Neural progenitor cell (in vitro differentiated cells): ENCODE results near the gene NDUFC1. TPM values are rescaled to one million over a fixed set of nuclear protein-coding genes. Genes with fewer than 3 reads are reported as not detected.

Experiments used
- DNase-seq: peaks from one replicate; pipeline ENCODE4 v3.0.0-alpha.2; 2016; ENCODE audit warnings: low spot score
- H2AFZ ChIP-seq: fragments of 200-600 bp; sonication (generic); replicated peaks from 2 replicates; pipeline ENCODE4 v1.6.1; 2016; ENCODE audit warnings: antibody characterized with exemption
- H3F3A ChIP-seq: fragments of 200-600 bp; sonication (generic); 2 replicates; pipeline ENCODE4 v1.6.1; 2016; ENCODE audit warnings: antibody characterized with exemption, low read depth
- H3K27ac ChIP-seq: fragments of 200-600 bp; sonication (generic); 2 replicates; pipeline ENCODE4 v1.5.1; 2016; ENCODE audit warnings: mild to moderate bottlenecking
- H3K27me3 ChIP-seq: fragments of 200-600 bp; sonication (generic); 2 replicates; pipeline ENCODE4 v1.6.1; 2016; ENCODE audit warnings: mild to moderate bottlenecking, moderate library complexity
- H3K36me3 ChIP-seq: fragments of 200-600 bp; sonication (generic); 2 replicates; pipeline ENCODE4 v1.5.1; 2016
- H3K4me1 ChIP-seq: fragments of 200-600 bp; sonication (generic); 2 replicates; pipeline ENCODE4 v1.6.1; 2016; ENCODE audit warnings: mixed run types
- H3K4me2 ChIP-seq: fragments of 200-600 bp; sonication (generic); 2 replicates; pipeline ENCODE4 v1.6.1; 2016
- H3K4me3 ChIP-seq: fragments of 200-600 bp; sonication (generic); 2 replicates; pipeline ENCODE4 v1.5.1; 2016
- H3K79me2 ChIP-seq: fragments of 200-600 bp; sonication (generic); 2 replicates; pipeline ENCODE4 v1.6.1; 2016; ENCODE audit warnings: low read depth
- H3K9ac ChIP-seq: fragments of 200-600 bp; sonication (generic); 2 replicates; pipeline ENCODE4 v1.6.1; 2016
- H3K9me3 ChIP-seq: fragments of 200-600 bp; sonication (generic); 2 replicates; pipeline ENCODE4 v1.5.1; 2016; ENCODE audit warnings: low read depth
- H4K20me1 ChIP-seq: fragments of 200-600 bp; sonication (generic); 2 replicates; pipeline ENCODE4 v1.6.1; 2016; ENCODE audit warnings: low read depth
- H3K27ac Mint-ChIP-seq: 3 replicates; pipeline ENCODE4 v1.8.0; 2021; ENCODE audit warnings: mixed read lengths
- H3K27me3 Mint-ChIP-seq: 2 replicates; pipeline ENCODE4 v1.8.0; 2022; ENCODE audit warnings: low read depth, mild to moderate bottlenecking, inconsistent platforms, moderate library complexity, mixed read lengths; ENCODE audit not compliant: insufficient read depth
- H3K36me3 Mint-ChIP-seq: 3 replicates; pipeline ENCODE4 v1.8.0; 2021; ENCODE audit warnings: mixed read lengths
- H3K4me1 Mint-ChIP-seq: 3 replicates; pipeline ENCODE4 v1.8.0; 2021; ENCODE audit warnings: mixed read lengths
- H3K4me3 Mint-ChIP-seq: 3 replicates; pipeline ENCODE4 v1.8.0; 2021; ENCODE audit warnings: mild to moderate bottlenecking, moderate library complexity, mixed read lengths
- H3K9me3 Mint-ChIP-seq: 3 replicates; pipeline ENCODE4 v1.8.0; 2020; ENCODE audit warnings: mixed read lengths
- CTCF ChIP-seq: fragments of 200-600 bp; sonication (generic); IDR thresholded peaks from 2 replicates; pipeline ENCODE4 v1.5.1; 2017; ENCODE audit warnings: antibody characterized with exemption, mild to moderate bottlenecking
- EZH2 ChIP-seq: fragments of 200-600 bp; sonication (generic); IDR thresholded peaks from 2 replicates; pipeline ENCODE4 v1.6.1; 2017; ENCODE audit warnings: antibody characterized with exemption, mild to moderate bottlenecking, moderate library complexity
- EZH2phosphoT487 ChIP-seq: fragments of 200-600 bp; sonication (generic); IDR thresholded peaks from 2 replicates; pipeline ENCODE4 v1.6.1; 2017; ENCODE audit warnings: antibody characterized with exemption
- total RNA-seq: library from RNA; depleted of rRNA; stranded (reverse); fragments of >200 nt; gene quantifications from 2 replicates; pipeline ENCODE4 v1.2.3, GENCODE V29; 2015; ENCODE audit warnings: low replicate concordance

NDUFC1 gene
- total RNA-seq, 1 donor from 2014 or later: 27.0 TPM

GRCh38 chr4:139295942-139296299 is 6.4 kb downstream of the NDUFC1 start:
- Histone ChIP-seq H3K4me1 (peaks cover 11% of the 10 kb centered on the region), H3K9me3 (no peaks in the 10 kb centered on the region), H3K4me2 (peak overlapping the region; percentile 90), H4K20me1 (no peaks in the 10 kb centered on the region), H2AFZ (peak overlapping the region; percentile 93), H3K36me3 (peaks cover 6% of the 10 kb centered on the region), H3K27ac (no peak overlapping the region), H3K4me3 (peak overlapping the region; percentile 72), H3F3A (peaks cover 9% of the 10 kb centered on the region), H3K9ac (no peak overlapping the region), H3K79me2 (peaks cover 19% of the 10 kb centered on the region), H3K27me3 (no peaks in the 10 kb centered on the region)
- H3K4me1 Mint-ChIP-seq: peaks cover 34% of the 10 kb centered on the region
- peak overlapping the region; percentile 97 for H3K27ac Mint-ChIP-seq
- H3K4me3 Mint-ChIP-seq: peak overlapping the region; percentile 98
- TF ChIP-seq EZH2 (no peak), CTCF (no peak), EZH2phosphoT487 (no peak)
- H3K27me3 Mint-ChIP-seq: peaks cover 2% of the 10 kb centered on the region
- H3K9me3 Mint-ChIP-seq: no peaks in the 10 kb centered on the region
- no peak for DNase-seq
- H3K36me3 Mint-ChIP-seq: peaks cover 19% of the 10 kb centered on the region

- peaks cover 2% of the 10 kb centered on the region for H3K27me3 Mint-ChIP-seq
- peak overlapping the region; percentile 63 for H3K9ac ChIP-seq
- H3K4me3 ChIP-seq: peak overlapping the region; percentile 72
- peaks cover 31% of the 10 kb centered on the region for H3K4me1 Mint-ChIP-seq
- peaks cover 3% of the 10 kb centered on the region for H3F3A ChIP-seq
- no peak for TF ChIP-seq EZH2phosphoT487
- TF ChIP-seq EZH2: no peak
- peak; percentile 99 for TF ChIP-seq CTCF
- no peaks in the 10 kb centered on the region for H4K20me1 ChIP-seq
- no peaks in the 10 kb centered on the region for H3K27me3 ChIP-seq
- peak overlapping the region; percentile 97 for H3K27ac Mint-ChIP-seq
- no peaks in the 10 kb centered on the region for H3K9me3 Mint-ChIP-seq
- no peak overlapping the region for H3K27ac ChIP-seq
- DNase-seq: peak; percentile 97
- H3K36me3 Mint-ChIP-seq: peaks cover 19% of the 10 kb centered on the region
- H3K4me3 Mint-ChIP-seq: peak overlapping the region; percentile 98
- peaks cover 6% of the 10 kb centered on the region for H3K36me3 ChIP-seq
- H3K9me3 ChIP-seq: no peaks in the 10 kb centered on the region
- H2AFZ ChIP-seq: peak overlapping the region; percentile 93
- peaks cover 16% of the 10 kb centered on the region for H3K79me2 ChIP-seq
- H3K4me2 ChIP-seq: peak overlapping the region; percentile 90
- peaks cover 10% of the 10 kb centered on the region for H3K4me1 ChIP-seq
These were observed 6.9 kb downstream of the NDUFC1 start for GRCh38 chr4:139295206-139295941.

- H3K4me2 ChIP-seq: no peak overlapping the region
- Mint-ChIP-seq H3K4me3 (no peak overlapping the region), H3K27me3 (peaks cover 9% of the 10 kb centered on the region), H3K9me3 (peaks cover 4% of the 10 kb centered on the region), H3K4me1 (no peaks in the 10 kb centered on the region), H3K27ac (no peak overlapping the region), H3K36me3 (peaks cover 8% of the 10 kb centered on the region)
- H3K79me2 ChIP-seq: no peaks in the 10 kb centered on the region
- H3K4me1 ChIP-seq: no peaks in the 10 kb centered on the region
- H3K27ac ChIP-seq: no peak overlapping the region
- no peak overlapping the region for H3K9ac ChIP-seq
- H3K4me3 ChIP-seq: no peak overlapping the region
- H3F3A ChIP-seq: no peaks in the 10 kb centered on the region
- H2AFZ ChIP-seq: no peak overlapping the region
- no peak for TF ChIP-seq CTCF
- TF ChIP-seq EZH2phosphoT487: no peak
- TF ChIP-seq EZH2: no peak
- no peak for DNase-seq
- no peaks in the 10 kb centered on the region for H3K36me3 ChIP-seq
- no peaks in the 10 kb centered on the region for H4K20me1 ChIP-seq
- no peaks in the 10 kb centered on the region for H3K9me3 ChIP-seq
- H3K27me3 ChIP-seq: peaks cover 2% of the 10 kb centered on the region
These were observed 16.0 kb downstream of the NDUFC1 start for GRCh38 chr4:139286186-139286698.
